Measurements from ENCODE around the gene NINJ2.

DNA sequence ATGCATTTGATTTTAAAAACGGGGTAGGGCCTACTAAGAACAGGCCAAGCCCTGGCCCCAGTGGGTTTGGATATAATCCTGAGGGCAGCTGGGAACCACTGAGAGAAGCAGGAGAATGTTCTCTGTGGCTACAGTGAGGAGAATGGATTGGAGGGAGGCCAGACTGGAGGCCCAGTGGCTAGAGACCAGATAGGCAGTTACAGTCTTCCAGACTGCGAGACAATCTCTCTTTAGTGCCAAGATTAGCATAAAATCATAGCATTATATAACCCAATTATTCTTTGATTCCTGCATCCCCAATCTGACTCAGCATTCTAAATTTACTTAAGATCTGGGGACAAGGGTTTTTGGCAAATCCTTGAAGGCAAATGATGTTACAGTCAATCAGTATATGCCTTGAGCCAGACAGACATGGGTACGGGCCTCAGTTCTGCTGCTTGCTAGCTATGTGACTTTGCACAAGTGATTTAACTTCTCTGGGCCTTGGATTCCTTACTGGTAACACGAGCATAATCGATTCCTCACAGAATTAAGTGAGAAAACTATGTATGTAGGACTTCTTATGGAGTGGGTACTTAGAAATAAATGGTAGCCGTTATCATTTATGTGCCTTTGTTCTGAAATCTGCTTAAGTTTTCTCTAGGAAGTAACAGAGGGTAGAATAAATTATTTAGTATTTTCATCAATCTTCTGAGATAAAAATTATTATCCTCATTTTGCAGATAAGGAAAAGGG, 18.3 kb downstream of the NINJ2 start:
- TF ChIP-seq ZNF274 (IDR thresholded peaks at IDR 0.05; ENCODE audit: low read depth, low read length) (no peak), SUZ12 (IDR thresholded peaks at IDR 0.05; ENCODE audit: extremely low read depth, insufficient read depth, insufficient read length) (no peak)
